ENCODE results near the gene KIAA0319L.

DNA sequence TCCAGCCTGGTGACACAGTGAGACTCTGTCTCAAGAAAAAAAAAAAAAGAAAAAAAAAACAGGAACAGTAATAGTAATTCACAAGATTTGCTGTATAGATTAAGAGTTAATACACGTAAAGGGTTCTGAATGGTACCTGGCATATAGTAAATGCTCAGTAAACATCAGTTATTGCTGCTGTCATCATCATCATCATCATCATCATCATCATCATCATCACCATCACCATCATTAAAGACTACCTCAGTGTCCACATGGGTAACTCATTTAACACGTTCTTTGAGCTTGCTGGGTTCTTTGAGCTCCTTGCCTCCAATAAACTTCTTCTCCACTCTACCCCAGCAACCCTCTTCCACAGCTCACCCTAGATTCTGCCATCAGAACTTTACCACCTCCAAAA, 55.0 kb downstream of the KIAA0319L start:
- TF ChIP-seq, protein P1, sequence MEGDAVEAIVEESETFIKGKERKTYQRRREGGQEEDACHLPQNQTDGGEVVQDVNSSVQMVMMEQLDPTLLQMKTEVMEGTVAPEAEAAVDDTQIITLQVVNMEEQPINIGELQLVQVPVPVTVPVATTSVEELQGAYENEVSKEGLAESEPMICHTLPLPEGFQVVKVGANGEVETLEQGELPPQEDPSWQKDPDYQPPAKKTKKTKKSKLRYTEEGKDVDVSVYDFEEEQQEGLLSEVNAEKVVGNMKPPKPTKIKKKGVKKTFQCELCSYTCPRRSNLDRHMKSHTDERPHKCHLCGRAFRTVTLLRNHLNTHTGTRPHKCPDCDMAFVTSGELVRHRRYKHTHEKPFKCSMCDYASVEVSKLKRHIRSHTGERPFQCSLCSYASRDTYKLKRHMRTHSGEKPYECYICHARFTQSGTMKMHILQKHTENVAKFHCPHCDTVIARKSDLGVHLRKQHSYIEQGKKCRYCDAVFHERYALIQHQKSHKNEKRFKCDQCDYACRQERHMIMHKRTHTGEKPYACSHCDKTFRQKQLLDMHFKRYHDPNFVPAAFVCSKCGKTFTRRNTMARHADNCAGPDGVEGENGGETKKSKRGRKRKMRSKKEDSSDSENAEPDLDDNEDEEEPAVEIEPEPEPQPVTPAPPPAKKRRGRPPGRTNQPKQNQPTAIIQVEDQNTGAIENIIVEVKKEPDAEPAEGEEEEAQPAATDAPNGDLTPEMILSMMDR (conservative IDR thresholded peaks at IDR 0.05; ENCODE audit: low read depth in 2 of 2): no peak
- TF ChIP-seq ZNF331 (CRISPR knock-in tag; IDR thresholded peaks at IDR 0.05; ENCODE audit: low read depth) (no peak), CREB1 (CRISPR knock-in tag; IDR thresholded peaks at IDR 0.05; ENCODE audit: low read depth) (no peak), POLR2AphosphoS5 (IDR thresholded peaks at IDR 0.05; ENCODE audit: low read depth) (no peak), EZH2 (IDR thresholded peaks at IDR 0.05; ENCODE audit: low read depth, unreplicated experiment) (no peak)

Measured in GM23338 (cell line).